ENCODE results near the gene BMPER.

BMPER gene

GRCh38 chr7:34138483-34138882 is 233.1 kb downstream of the BMPER start:
- no peak for TF ChIP-seq CTCF (conservative IDR thresholded peaks at IDR 0.05)
- TF ChIP-seq ZFX (IDR thresholded peaks at IDR 0.05) = no peak
- H3K27ac ChIP-seq = no peak overlapping the region

GRCh38 chr7:34139086-34139485 is 233.7 kb downstream of the BMPER start:
- no peak for TF ChIP-seq CTCF (conservative IDR thresholded peaks at IDR 0.05)
- TF ChIP-seq ZFX (IDR thresholded peaks at IDR 0.05) = no peak
- H3K27ac ChIP-seq = no peak overlapping the region

- TF ChIP-seq ZFX (IDR thresholded peaks at IDR 0.05) = no peak
- TF ChIP-seq CTCF (conservative IDR thresholded peaks at IDR 0.05) = no peak
- no peak overlapping the region for H3K27ac ChIP-seq
Measured at GRCh38 chr7:34140066-34140465, 234.7 kb downstream of the BMPER start.

- TF ChIP-seq ZFX (IDR thresholded peaks at IDR 0.05) (no peak), CTCF (conservative IDR thresholded peaks at IDR 0.05) (no peak)
- no peak overlapping the region for H3K27ac ChIP-seq
Measured at GRCh38 chr7:34143402-34143801, 238.1 kb downstream of the BMPER start.

GRCh38 chr7:34145603-34146002 is 240.3 kb downstream of the BMPER start:
- no peak for TF ChIP-seq CTCF (conservative IDR thresholded peaks at IDR 0.05)
- no peak for TF ChIP-seq ZFX (IDR thresholded peaks at IDR 0.05)
- H3K27ac ChIP-seq = no peak overlapping the region

- no peak for TF ChIP-seq ZFX (IDR thresholded peaks at IDR 0.05)
- no peak for TF ChIP-seq CTCF (conservative IDR thresholded peaks at IDR 0.05)
Measured at GRCh38 chr7:34153656-34154270, 248.4 kb downstream of the BMPER start.

GRCh38 chr7:34155220-34155908 is 250.0 kb downstream of the BMPER start:
- no peak overlapping the region for H3K27ac ChIP-seq
- TF ChIP-seq ZFX (IDR thresholded peaks at IDR 0.05) = no peak
- TF ChIP-seq CTCF (conservative IDR thresholded peaks at IDR 0.05) = no peak

More at GRCh38 chr7:34153656-34154270, 248.4 kb downstream of the BMPER start:
- no peak overlapping the region for H3K27ac ChIP-seq
